ENCODE results near the gene TLE4.
"Not testable (repeated sequence)": the region's sequence is repeated elsewhere in the genome, so short reads cannot be mapped to it uniquely, and the experiment has no call there.

The TLE4 gene

GRCh38 chr9:79735023-79735779 lies 163.4 kb downstream of the TLE4 start:
- no peak for DNase-seq (ENCODE audit: low read depth in 3 of 3)

GRCh38 chr9:79736051-79736450 lies 164.3 kb downstream of the TLE4 start:
- DNase-seq (ENCODE audit: low read depth in 3 of 3) = no peak

GRCh38 chr9:79741381-79741780 lies 169.6 kb downstream of the TLE4 start:
- DNase-seq (ENCODE audit: low read depth in 3 of 3) = no peak

- no peak for DNase-seq (ENCODE audit: low read depth in 3 of 3)
These were observed 170.5 kb downstream of the TLE4 start for GRCh38 chr9:79742110-79742721.

- no peak for DNase-seq (ENCODE audit: low read depth in 3 of 3)
These were observed 172.8 kb downstream of the TLE4 start for GRCh38 chr9:79744521-79744920.

- DNase-seq (ENCODE audit: low read depth in 3 of 3) = no peak
These were observed 174.1 kb downstream of the TLE4 start for GRCh38 chr9:79745752-79746336.

GRCh38 chr9:79751895-79752466 lies 180.2 kb downstream of the TLE4 start:
- not testable (repeated sequence) for DNase-seq (ENCODE audit: low read depth in 3 of 3)

- no peak for DNase-seq (ENCODE audit: low read depth in 3 of 3)
These were observed 184.6 kb downstream of the TLE4 start for GRCh38 chr9:79756414-79756813.

- DNase-seq (ENCODE audit: low read depth in 3 of 3) = no peak
These were observed 185.3 kb downstream of the TLE4 start for GRCh38 chr9:79757074-79757473.

- no peak for DNase-seq (ENCODE audit: low read depth in 3 of 3)
These were observed 186.3 kb downstream of the TLE4 start for GRCh38 chr9:79757881-79758669.

- DNase-seq (ENCODE audit: low read depth in 3 of 3) = no peak
These were observed 187.7 kb downstream of the TLE4 start for GRCh38 chr9:79759460-79759859.

GRCh38 chr9:79762070-79762469 lies 190.3 kb downstream of the TLE4 start:
- no peak for DNase-seq (ENCODE audit: low read depth in 3 of 3)

- DNase-seq (ENCODE audit: low read depth in 3 of 3) = no peak
These were observed 192.0 kb downstream of the TLE4 start for GRCh38 chr9:79763671-79764285.

GRCh38 chr9:79764374-79764773 lies 192.6 kb downstream of the TLE4 start:
- no peak for DNase-seq (ENCODE audit: low read depth in 3 of 3)

- DNase-seq (ENCODE audit: low read depth in 3 of 3) = no peak
These were observed 193.7 kb downstream of the TLE4 start for GRCh38 chr9:79765466-79765865.

GRCh38 chr9:79766091-79766490 lies 194.3 kb downstream of the TLE4 start:
- no peak for DNase-seq (ENCODE audit: low read depth in 3 of 3)

- DNase-seq (ENCODE audit: low read depth in 3 of 3) = no peak
These were observed 196.4 kb downstream of the TLE4 start for GRCh38 chr9:79768194-79768593.

- no peak for DNase-seq (ENCODE audit: low read depth in 3 of 3)
These were observed 197.9 kb downstream of the TLE4 start for GRCh38 chr9:79769476-79770275.

- DNase-seq (ENCODE audit: low read depth in 3 of 3) = no peak
These were observed 202.6 kb downstream of the TLE4 start for GRCh38 chr9:79774356-79774755.

Data from stimulated activated CD4-positive, alpha-beta T cell treated with anti-CD3 and anti-CD28 coated beads, TNF-alpha, amount 100 ng/mL, for 4 hours (primary cell).